ENCODE measurements around the gene LMOD2. TPM values are rescaled to one million over a fixed set of nuclear protein-coding genes. Genes with fewer than 3 reads are reported as not detected.

LMOD2 gene, protein sequence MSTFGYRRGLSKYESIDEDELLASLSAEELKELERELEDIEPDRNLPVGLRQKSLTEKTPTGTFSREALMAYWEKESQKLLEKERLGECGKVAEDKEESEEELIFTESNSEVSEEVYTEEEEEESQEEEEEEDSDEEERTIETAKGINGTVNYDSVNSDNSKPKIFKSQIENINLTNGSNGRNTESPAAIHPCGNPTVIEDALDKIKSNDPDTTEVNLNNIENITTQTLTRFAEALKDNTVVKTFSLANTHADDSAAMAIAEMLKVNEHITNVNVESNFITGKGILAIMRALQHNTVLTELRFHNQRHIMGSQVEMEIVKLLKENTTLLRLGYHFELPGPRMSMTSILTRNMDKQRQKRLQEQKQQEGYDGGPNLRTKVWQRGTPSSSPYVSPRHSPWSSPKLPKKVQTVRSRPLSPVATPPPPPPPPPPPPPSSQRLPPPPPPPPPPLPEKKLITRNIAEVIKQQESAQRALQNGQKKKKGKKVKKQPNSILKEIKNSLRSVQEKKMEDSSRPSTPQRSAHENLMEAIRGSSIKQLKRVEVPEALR
- not detected in 2 replicates for total RNA-seq

DNA sequence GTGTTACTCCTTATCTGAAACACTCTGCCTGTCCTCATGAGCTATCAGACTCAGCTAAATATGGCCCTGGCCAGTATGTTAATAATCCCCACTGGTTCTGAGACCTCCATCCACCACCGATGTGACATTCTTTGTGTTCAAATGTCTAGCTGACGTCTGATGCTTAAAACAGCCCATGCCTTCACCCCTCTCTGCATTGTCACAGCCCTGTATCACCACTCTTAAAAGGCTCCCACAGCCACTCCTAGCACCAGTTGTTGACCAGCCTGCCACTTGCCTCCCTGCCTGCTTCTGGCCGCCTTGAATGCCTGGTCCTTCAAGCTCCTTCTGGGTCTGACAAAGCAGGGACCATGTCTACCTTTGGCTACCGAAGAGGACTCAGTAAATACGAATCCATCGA, at the start of gene LMOD2:
TSS of gene LMOD2 (plus strand) at position 253 of the 400 bp plus-strand sequence. CDS start at position 351, 98 bp downstream.

Other genes starting within 250 kb of the LMOD2 start
- gene IQUB, start 121.3 kb upstream of the LMOD2 start, total RNA-seq: 0.53 and 1.2 TPM in 2 replicates
- gene NDUFA5, start 98.0 kb upstream of the LMOD2 start, total RNA-seq: 27.7 and 43.4 TPM in 2 replicates
- gene ASB15, start 54.0 kb upstream of the LMOD2 start, total RNA-seq: not detected in 2 replicates
- 13.8 and 16.1 TPM in 2 replicates for gene WASL, start 93.1 kb downstream of the LMOD2 start, total RNA-seq
- not detected in 2 replicates for gene HYAL4, start 189.3 kb downstream of the LMOD2 start, total RNA-seq